Testis (tissue), 2 donors: ENCODE results near the gene CACNA1C.

Source experiments
- POLR2A ChIP-seq: fragments of 450-650 bp; IDR thresholded peaks from one replicate; pipeline ENCODE4 v1.6.1; 2017; ENCODE audit warnings: antibody characterized with exemption, mild to moderate bottlenecking, moderate library complexity
- TF ChIP-seq, protein P1 (sequence below), 3 experiments: fragments of 450-650 bp in 2 of 3; fragments of 200-600 bp in 1 of 3; sonication (generic) in 1 of 3; IDR thresholded peaks; one replicate each; pipeline ENCODE4 v1.5.1; 2016 to 2019; ENCODE audit warnings: antibody characterized with exemption in 3 of 3, mild to moderate bottlenecking in 2 of 3, moderate library complexity in 1 of 3

DNA sequence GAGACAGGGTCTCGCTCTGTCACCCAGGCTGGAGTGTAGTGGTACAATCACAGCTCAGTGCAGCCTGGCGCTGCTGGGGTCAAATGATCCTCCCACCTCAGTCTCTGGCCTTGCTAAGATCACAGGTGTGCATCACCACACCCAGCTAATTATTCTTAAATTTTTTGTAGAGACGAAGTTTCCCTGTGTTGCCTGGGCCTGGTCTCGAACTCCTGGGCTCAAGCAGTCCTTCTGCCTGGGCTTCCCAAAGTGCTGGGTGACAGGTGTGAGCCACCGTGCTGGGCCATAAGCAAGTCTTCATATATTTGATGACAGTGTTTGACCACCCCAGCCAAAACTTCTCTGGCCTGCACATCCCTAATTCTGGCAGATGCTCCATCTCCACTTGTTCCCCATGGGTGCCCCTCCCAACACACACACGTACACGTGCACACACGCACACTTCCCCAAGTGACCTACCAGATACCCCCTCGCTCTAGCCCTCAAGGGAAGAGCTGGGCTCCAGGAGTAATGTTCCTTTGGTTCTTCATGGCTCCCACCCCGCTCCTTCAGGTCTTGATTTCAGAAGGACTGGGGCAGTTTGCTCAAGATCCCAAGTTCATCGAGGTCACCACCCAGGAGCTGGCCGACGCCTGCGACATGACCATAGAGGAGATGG lies 637.7 kb downstream of the CACNA1C start:
- TF ChIP-seq, protein P1, sequence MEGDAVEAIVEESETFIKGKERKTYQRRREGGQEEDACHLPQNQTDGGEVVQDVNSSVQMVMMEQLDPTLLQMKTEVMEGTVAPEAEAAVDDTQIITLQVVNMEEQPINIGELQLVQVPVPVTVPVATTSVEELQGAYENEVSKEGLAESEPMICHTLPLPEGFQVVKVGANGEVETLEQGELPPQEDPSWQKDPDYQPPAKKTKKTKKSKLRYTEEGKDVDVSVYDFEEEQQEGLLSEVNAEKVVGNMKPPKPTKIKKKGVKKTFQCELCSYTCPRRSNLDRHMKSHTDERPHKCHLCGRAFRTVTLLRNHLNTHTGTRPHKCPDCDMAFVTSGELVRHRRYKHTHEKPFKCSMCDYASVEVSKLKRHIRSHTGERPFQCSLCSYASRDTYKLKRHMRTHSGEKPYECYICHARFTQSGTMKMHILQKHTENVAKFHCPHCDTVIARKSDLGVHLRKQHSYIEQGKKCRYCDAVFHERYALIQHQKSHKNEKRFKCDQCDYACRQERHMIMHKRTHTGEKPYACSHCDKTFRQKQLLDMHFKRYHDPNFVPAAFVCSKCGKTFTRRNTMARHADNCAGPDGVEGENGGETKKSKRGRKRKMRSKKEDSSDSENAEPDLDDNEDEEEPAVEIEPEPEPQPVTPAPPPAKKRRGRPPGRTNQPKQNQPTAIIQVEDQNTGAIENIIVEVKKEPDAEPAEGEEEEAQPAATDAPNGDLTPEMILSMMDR (IDR thresholded peaks at IDR 0.05): no peak
- no peak for TF ChIP-seq POLR2A
